GM12878 (cell line): ENCODE measurements around the gene COL18A1. TPM values are rescaled to one million over a fixed set of nuclear protein-coding genes. Genes with fewer than 3 reads are reported as not detected.

Experiments
- BCL3 ChIP-seq: IDR thresholded peaks from 2 replicates; pipeline ENCODE4 v1.6.1; 2011; ENCODE audit warnings: borderline replicate concordance, low read depth, mild to moderate bottlenecking, moderate library complexity, low read length; ENCODE audit not compliant: insufficient read depth, poor library complexity, severe bottlenecking
- BHLHE40 ChIP-seq, 2 experiments: fragments of 450-650 bp in 1 of 2; IDR thresholded peaks; 2 replicates each; pipeline ENCODE4 v1.6.1; 2011 to 2017; ENCODE audit warnings: low read depth in 2 of 2, borderline replicate concordance in 1 of 2, improper control_type of control experiment in 1 of 2, low read length in 1 of 2, mild to moderate bottlenecking in 1 of 2
- CUX1 ChIP-seq: IDR thresholded peaks from 2 replicates; pipeline ENCODE4 v1.6.1; 2012; ENCODE audit warnings: improper control_type of control experiment, low read depth, low read length; ENCODE audit not compliant: insufficient replicate concordance
- KLF5 ChIP-seq: fragments of 450-650 bp; IDR thresholded peaks from 2 replicates; pipeline ENCODE4 v1.6.1; 2014; ENCODE audit warnings: mild to moderate bottlenecking; ENCODE audit not compliant: partially characterized antibody
- PKNOX1 ChIP-seq: fragments of 450-650 bp; IDR thresholded peaks from 2 replicates; pipeline ENCODE4 v1.6.1; 2016; ENCODE audit warnings: mild to moderate bottlenecking
- polyA plus RNA-seq, 11 experiments: library from polyadenylated mRNA; depleted of rRNA in 4 of 11; unstranded in 6 of 11; stranded (reverse) in 5 of 11; fragments of >200 nt; fragmentation: Nextera tagmentation in 4 of 11; fragmentation: Illumina TruSeq in 1 of 11; extraction: Ambion mirVana in 4 of 11; extraction: Trizol in 1 of 11; gene quantifications; 1 replicate in 1 of 11; 2 replicates in 10 of 11; pipeline versions ENCODE4 v1.2.1 to v1.2.3, GENCODE V29; 2011 to 2016; ENCODE audit warnings: inconsistent platforms in 2 of 11, missing spikeins in 2 of 11, low read depth in 1 of 11
- total RNA-seq, 4 experiments: library from RNA; depleted of rRNA in 3 of 4; stranded (reverse); fragments of >200 nt in 3 of 4; fragmentation: Illumina TruSeq in 1 of 4; extraction: Trizol in 1 of 4; gene quantifications; 2 replicates each; pipeline versions ENCODE4 v1.2.1 to v1.2.3, GENCODE V29; 2013 to 2021

COL18A1 gene
- total and polyA plus RNA-seq, 10 of the 15 experiments (the other 5 are each of a cell fraction or from before 2014, with no cell fraction given), result under 0.01 to 0.49 (median 0.09) TPM; not detected in 3

- TF ChIP-seq CUX1, result no peak
- no peak for TF ChIP-seq PKNOX1
- no peak for TF ChIP-seq BHLHE40 (IDR thresholded peaks at IDR 0.05; ENCODE audit: borderline replicate concordance in 1 of 2, low read depth in 2 of 2, low read length in 1 of 2)
- no peak for TF ChIP-seq KLF5
- no peak for TF ChIP-seq BCL3
Observed at GRCh38 chr21:45390831-45391742, 13.9 kb upstream of the COL18A1 start (continued).
